ENCODE data around the gene TMEM19.

Gene TMEM19

DNA sequence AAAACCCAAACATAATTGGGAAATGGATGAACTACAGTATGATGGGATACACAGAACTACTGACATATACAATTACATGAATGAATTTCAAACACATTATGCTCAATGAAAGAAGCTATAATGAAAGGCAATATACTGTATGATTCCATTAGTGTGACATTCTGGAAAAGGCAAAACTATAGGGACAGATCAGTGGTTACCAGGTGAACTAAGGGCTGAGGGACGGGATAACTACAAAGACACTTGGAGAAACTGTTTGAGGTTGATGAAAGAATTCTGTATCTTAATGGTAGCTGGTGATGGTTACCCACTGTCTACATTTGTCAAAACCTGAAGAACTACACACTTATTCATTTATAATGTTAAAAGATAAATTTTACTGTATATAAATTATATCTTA is 30.0 kb upstream of the TMEM19 start:
- Histone ChIP-seq H3K4me1 (ENCODE audit: insufficient read depth, poor library complexity, severe bottlenecking) (peaks cover 4% of the 10 kb centered on the region), H3K4me3 (ENCODE audit: severe bottlenecking) (no peak overlapping the region), H3K27ac (ENCODE audit: poor library complexity, severe bottlenecking) (no peak overlapping the region), H3K36me3 (ENCODE audit: low read depth) (peaks cover 95% of the 10 kb centered on the region), H3K27me3 (ENCODE audit: insufficient read depth, poor library complexity, severe bottlenecking) (no peaks in the 10 kb centered on the region), H3K9me3 (ENCODE audit: severe bottlenecking) (no peaks in the 10 kb centered on the region)
- TF ChIP-seq, protein P1, sequence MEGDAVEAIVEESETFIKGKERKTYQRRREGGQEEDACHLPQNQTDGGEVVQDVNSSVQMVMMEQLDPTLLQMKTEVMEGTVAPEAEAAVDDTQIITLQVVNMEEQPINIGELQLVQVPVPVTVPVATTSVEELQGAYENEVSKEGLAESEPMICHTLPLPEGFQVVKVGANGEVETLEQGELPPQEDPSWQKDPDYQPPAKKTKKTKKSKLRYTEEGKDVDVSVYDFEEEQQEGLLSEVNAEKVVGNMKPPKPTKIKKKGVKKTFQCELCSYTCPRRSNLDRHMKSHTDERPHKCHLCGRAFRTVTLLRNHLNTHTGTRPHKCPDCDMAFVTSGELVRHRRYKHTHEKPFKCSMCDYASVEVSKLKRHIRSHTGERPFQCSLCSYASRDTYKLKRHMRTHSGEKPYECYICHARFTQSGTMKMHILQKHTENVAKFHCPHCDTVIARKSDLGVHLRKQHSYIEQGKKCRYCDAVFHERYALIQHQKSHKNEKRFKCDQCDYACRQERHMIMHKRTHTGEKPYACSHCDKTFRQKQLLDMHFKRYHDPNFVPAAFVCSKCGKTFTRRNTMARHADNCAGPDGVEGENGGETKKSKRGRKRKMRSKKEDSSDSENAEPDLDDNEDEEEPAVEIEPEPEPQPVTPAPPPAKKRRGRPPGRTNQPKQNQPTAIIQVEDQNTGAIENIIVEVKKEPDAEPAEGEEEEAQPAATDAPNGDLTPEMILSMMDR (IDR thresholded peaks at IDR 0.05; ENCODE audit: poor library complexity, severe bottlenecking) = no peak
- no peak for DNase-seq (ENCODE audit: low spot score)
- no peak for ATAC-seq (ENCODE audit: low read depth)

DNA sequence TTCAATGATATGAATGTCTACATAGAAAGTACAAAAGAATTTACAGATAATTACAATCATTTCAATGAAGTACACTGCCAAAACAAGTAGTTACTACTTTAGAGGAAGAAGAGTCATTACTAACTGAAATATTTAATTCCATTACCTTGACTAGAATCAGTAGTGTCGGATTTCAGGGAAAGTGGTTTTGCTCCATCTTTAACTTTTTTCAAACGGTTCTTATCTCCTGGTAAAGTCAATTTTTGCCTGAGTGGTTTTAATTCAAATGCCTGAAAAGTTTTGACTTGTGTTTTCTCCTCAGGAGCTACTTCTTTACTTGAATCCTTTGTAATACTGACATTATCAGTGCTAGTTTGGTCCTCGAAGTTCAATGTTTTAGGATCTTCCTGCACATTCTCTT is 29.1 kb upstream of the TMEM19 start:
- DNase-seq (ENCODE audit: low spot score) (no peak), ATAC-seq (ENCODE audit: low read depth) (no peak)
- peaks cover 7% of the 10 kb centered on the region for H3K4me1 ChIP-seq (ENCODE audit: insufficient read depth, poor library complexity, severe bottlenecking)
- TF ChIP-seq, protein P1 (IDR thresholded peaks at IDR 0.05; ENCODE audit: poor library complexity, severe bottlenecking) = no peak
- H3K36me3 ChIP-seq (ENCODE audit: low read depth) = peaks cover 89% of the 10 kb centered on the region
- no peaks in the 10 kb centered on the region for H3K9me3 ChIP-seq (ENCODE audit: severe bottlenecking)
- no peaks in the 10 kb centered on the region for H3K27me3 ChIP-seq (ENCODE audit: insufficient read depth, poor library complexity, severe bottlenecking)
- H3K27ac ChIP-seq (ENCODE audit: poor library complexity, severe bottlenecking) = no peak overlapping the region
- H3K4me3 ChIP-seq (ENCODE audit: severe bottlenecking) = no peak overlapping the region

DNA sequence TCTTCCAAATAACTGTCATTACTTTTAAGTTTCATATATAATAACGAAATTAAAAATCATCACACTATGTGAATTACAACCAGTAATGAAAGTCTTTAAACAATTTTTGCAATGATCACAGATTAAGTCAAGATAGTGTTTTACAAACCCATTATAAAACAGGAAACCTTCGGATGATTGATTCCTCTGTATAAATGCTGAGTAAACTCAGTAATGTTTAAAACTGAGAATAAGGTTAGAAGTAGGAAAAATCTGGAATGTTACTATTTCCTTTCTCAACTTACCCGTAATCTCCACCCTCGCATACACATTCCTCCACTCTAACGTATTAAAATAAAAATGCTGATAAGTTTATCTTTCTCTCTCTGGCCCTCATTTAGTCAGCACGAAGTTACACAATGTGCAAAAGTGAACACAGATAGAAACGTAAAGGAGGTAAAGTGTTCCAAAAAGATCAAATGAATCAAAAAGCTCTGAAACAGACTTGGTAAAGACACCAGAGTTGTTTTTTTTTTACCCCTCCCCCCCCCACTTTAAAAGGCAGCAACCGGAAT is 23.8 kb upstream of the TMEM19 start:
- H3K4me1 ChIP-seq (ENCODE audit: insufficient read depth, poor library complexity, severe bottlenecking) = peaks cover 3% of the 10 kb centered on the region
- H3K9me3 ChIP-seq (ENCODE audit: severe bottlenecking) = no peaks in the 10 kb centered on the region
- DNase-seq (ENCODE audit: low spot score) (no peak), ATAC-seq (ENCODE audit: low read depth) (no peak)
- TF ChIP-seq, protein P1 (IDR thresholded peaks at IDR 0.05; ENCODE audit: poor library complexity, severe bottlenecking) = no peak
- peaks cover 40% of the 10 kb centered on the region for H3K36me3 ChIP-seq (ENCODE audit: low read depth)
- H3K27me3 ChIP-seq (ENCODE audit: insufficient read depth, poor library complexity, severe bottlenecking) = no peaks in the 10 kb centered on the region
- H3K4me3 ChIP-seq (ENCODE audit: severe bottlenecking) = peak overlapping the region; percentile 66
- H3K27ac ChIP-seq (ENCODE audit: poor library complexity, severe bottlenecking) = peak overlapping the region; percentile 85

DNA sequence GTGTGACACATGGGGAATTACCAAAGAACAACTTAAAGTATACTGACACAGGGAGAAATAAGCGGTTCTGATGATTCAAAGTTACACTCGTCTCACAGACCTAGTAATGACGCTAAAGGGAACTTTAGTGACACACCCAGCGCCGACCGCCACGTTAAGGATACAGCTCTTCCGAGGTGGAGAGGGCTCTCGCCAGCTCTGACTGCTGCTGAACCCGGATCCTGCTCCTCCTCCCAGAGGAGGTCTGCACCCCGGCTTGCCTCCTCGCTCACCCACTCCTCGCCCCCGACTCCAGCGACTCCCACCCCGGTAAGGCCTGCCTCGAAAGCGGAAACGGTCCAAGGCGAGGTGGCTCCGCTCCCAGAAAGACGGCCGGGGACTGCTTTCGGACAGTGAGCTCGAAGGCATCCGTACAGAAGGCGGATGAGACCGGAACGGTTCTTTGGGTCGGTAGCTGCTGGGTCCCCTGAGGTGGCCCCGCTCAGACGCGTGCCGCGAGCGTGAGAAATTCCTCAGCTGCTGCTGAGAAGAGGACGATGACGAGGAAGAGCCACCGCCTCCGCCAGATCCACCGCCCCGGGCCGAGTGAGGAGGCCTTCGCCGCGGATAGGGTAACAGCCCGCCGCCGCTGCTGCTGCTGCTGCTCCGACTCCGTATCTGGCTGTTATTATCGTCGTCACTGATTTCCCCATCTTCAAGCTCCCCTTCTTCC is 22.9 kb upstream of the TMEM19 start:
- peak; percentile 24 for ATAC-seq (ENCODE audit: low read depth)
- Histone ChIP-seq H3K36me3 (ENCODE audit: low read depth) (peaks cover 31% of the 10 kb centered on the region), H3K27me3 (ENCODE audit: insufficient read depth, poor library complexity, severe bottlenecking) (no peaks in the 10 kb centered on the region), H3K27ac (ENCODE audit: poor library complexity, severe bottlenecking) (peak overlapping the region; percentile 85), H3K4me3 (ENCODE audit: severe bottlenecking) (peak overlapping the region; percentile 66), H3K4me1 (ENCODE audit: insufficient read depth, poor library complexity, severe bottlenecking) (peaks cover 3% of the 10 kb centered on the region), H3K9me3 (ENCODE audit: severe bottlenecking) (no peaks in the 10 kb centered on the region)
- TF ChIP-seq, protein P1 (IDR thresholded peaks at IDR 0.05; ENCODE audit: poor library complexity, severe bottlenecking) = no peak
- DNase-seq (ENCODE audit: low spot score) = peak; percentile 70

Data from RWPE2 (cell line).